Measurements from ENCODE around the gene CACNA1G.

The CACNA1G gene

DNA sequence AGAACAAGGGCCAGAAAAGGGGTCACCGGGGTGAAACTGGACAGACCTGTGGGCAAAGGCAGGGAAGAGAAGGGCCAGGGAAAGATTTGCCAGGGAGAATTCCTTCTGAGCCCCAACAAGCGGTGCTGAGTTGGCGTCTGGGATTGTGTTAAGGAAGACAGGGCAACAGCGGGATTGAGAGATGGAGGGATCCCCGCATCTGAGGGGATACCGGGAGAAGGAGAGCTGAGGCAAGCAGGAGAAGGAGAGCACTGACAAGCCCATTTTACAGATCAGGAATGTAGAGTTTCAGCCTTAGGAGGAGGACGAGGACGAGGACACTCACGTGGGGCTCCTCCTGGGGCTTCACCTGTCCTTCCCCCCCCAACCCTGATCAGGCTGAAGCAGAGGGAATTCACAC, 73.2 kb downstream of the CACNA1G start:
- no peak for TF ChIP-seq JUND (IDR thresholded peaks at IDR 0.05; ENCODE audit: low read depth)
- in situ Hi-C loops (cut with HindIII; ENCODE audit: low pct_unique_long_range_greater_than_20kb, low sequenced_read_pairs): no loop called here
- DNase-seq (ENCODE audit: low read depth in 1 of 2, low spot score in 1 of 2): no peak

- TF ChIP-seq JUND (IDR thresholded peaks at IDR 0.05; ENCODE audit: low read depth): no peak
- peak; percentile 55 to 74 for DNase-seq (ENCODE audit: low read depth in 1 of 2, low spot score in 1 of 2)
- in situ Hi-C loops (cut with HindIII; ENCODE audit: low pct_unique_long_range_greater_than_20kb, low sequenced_read_pairs): no loop called here
These were observed 73.9 kb downstream of the CACNA1G start, which contains the start of gene ABCC3 for GRCh38 chr17:50634224-50634914. TSS of gene ABCC3 (plus strand) at chr17:50634881. CDS start at chr17:50634937, 56 bp downstream.

DNA sequence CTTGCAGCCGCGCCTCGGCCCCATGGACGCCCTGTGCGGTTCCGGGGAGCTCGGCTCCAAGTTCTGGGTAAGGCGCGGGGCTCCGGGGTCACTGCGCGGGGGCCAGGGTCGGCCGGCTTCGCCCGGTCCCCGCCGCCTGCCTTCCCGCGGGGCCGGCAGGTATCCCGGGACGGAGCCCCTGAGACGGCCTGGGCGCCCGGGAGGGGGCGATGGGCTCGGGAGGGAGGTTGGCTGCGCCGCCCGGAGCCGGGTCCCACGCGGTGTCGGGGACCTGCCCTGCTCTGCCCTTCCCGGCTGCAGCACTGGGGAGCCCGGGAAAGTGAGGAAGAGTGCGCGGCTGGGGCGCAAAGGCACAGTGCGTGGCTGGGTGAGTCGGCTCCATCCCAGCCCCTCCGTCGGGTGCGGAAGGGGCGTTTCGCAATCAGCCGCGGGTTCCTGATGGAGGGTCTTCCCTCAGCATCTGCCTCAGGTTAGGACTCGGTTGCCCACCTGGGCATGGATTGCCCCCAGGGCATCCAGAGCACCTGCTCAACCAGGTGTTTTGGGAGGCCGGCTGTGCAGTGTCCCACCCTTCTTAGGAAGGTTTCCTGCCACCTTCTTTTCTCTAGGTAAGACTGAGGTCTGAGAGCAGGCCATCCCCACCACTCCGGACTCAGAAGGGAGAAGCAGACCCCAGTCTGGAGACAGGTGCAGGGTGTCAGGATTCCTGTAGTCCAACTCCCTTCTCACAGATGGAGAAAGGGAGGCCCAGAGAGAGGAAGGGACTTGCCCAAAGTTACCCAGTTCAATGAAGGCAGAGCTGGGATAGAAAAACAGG, 74.6 kb downstream of the CACNA1G start:
- DNase-seq (ENCODE audit: low read depth in 1 of 2, low spot score in 1 of 2): no peak
- in situ Hi-C loops (cut with HindIII; ENCODE audit: low pct_unique_long_range_greater_than_20kb, low sequenced_read_pairs): no loop called here
- TF ChIP-seq JUND (IDR thresholded peaks at IDR 0.05; ENCODE audit: low read depth): no peak

DNA sequence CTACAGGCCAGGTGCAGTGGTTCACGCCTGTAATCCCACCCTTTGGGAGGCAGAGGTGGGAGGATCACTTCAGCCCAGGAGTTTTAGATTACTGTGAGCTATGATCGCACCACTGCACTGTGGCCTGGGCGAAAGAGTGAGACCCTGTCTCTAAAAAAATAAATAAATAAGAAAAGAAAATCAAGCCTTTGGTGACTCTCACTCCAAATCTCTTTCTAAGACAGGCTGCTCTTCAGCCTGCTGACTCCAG, 75.1 kb downstream of the CACNA1G start:
- TF ChIP-seq JUND (IDR thresholded peaks at IDR 0.05; ENCODE audit: low read depth): no peak
- DNase-seq (ENCODE audit: low read depth in 1 of 2, low spot score in 1 of 2): no peak
- in situ Hi-C loops (cut with HindIII; ENCODE audit: low pct_unique_long_range_greater_than_20kb, low sequenced_read_pairs): no loop called here

- DNase-seq (ENCODE audit: low read depth in 1 of 2, low spot score in 1 of 2): no peak
- TF ChIP-seq JUND (IDR thresholded peaks at IDR 0.05; ENCODE audit: low read depth): no peak
- in situ Hi-C loops (cut with HindIII; ENCODE audit: low pct_unique_long_range_greater_than_20kb, low sequenced_read_pairs): no loop called here
These were observed 75.7 kb downstream of the CACNA1G start for GRCh38 chr17:50635982-50636803.

DNA sequence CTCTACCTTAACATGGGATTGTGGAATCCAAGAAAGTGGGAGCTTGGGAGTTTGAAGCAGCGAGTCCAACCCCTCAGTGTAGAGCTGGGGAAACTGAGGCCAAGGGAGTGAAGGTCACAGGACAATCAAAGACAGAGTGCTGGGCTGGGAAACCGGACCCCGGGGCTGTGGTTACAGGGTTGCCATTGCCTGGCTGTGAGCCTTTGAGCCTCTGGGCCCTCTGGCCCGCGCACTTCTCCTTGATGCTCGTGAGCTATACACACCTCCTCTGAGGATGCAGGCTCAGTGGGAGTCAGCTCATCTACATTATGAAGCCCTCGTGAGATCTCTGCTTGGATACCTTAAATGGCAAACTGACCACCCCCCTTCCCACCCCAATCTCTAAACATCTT, 76.3 kb downstream of the CACNA1G start:
- TF ChIP-seq JUND (IDR thresholded peaks at IDR 0.05; ENCODE audit: low read depth): no peak
- in situ Hi-C loops (cut with HindIII; ENCODE audit: low pct_unique_long_range_greater_than_20kb, low sequenced_read_pairs): no loop called here
- no peak for DNase-seq (ENCODE audit: low read depth in 1 of 2, low spot score in 1 of 2)

DNA sequence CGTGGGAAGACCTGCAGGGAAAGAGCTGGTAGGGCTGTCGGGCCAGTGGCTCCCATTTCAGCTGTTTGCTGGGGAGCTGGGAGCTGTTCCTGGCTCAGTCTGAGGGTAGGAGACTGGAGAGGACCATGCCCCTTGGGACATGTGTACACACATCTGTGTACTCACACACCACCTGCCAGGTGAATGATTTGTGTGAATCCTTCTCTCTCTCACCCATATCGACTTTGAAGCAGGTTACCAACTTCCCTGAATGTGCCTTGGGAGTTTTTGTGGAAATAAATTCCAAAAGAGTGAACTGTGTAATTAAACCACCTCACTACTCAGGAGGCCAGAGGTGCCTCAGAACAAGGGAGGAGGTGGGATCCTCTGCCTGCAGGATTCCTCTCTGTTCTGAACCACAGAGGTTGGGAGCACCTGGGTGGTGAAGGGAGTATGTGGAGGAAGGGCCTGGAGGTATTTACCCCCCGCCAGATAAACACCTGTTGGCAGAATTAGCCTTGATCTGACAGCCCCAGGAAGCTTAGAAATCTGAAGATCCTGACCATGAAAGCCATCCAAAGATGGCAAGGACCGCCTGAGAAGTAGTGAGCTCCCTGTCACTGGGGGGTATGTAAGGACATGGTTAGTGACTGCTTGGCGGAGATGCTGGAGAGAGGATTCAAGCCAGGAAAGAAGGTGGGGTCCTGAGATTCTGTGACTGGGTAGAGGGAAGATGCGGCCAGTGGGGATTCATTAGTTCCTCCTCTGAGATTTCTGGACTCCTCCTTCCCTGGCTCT, 77.5 kb downstream of the CACNA1G start:
- TF ChIP-seq JUND (IDR thresholded peaks at IDR 0.05; ENCODE audit: low read depth): no peak
- DNase-seq (ENCODE audit: low read depth in 1 of 2, low spot score in 1 of 2): no peak
- in situ Hi-C loops (cut with HindIII; ENCODE audit: low pct_unique_long_range_greater_than_20kb, low sequenced_read_pairs): no loop called here

DNA sequence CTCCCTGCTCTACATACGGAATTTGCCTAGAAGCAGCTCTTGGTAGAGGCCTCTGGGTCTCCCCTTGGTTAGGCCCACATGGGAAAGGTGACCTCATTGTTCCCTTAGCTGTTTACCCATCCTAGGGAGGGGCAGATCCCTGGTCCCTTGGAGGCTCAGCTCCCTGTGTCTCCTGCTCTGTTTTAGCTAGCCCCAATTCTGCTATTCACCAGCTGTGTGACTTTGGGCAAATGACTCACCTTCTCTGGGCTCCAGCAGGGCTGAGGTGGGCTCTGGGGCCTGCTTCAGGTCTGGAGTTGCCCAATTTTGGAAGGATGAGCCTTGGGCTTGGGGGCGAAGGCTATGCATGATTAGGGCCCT, 78.1 kb downstream of the CACNA1G start:
- no peak for TF ChIP-seq JUND (IDR thresholded peaks at IDR 0.05; ENCODE audit: low read depth)
- in situ Hi-C loops (cut with HindIII; ENCODE audit: low pct_unique_long_range_greater_than_20kb, low sequenced_read_pairs): no loop called here

GRCh38 chr17:50638966-50639713, 78.6 kb downstream of the CACNA1G start:
- peak; percentile 79 to 92 for DNase-seq (ENCODE audit: low read depth in 1 of 2, low spot score in 1 of 2)
- no peak; the same call in none of the 2 replicates for TF ChIP-seq JUND (IDR thresholded peaks at IDR 0.05; ENCODE audit: low read depth)
- in situ Hi-C loops (cut with HindIII; ENCODE audit: low pct_unique_long_range_greater_than_20kb, low sequenced_read_pairs): no loop called here

More for the DNA sequence above, 78.1 kb downstream of the CACNA1G start:
- DNase-seq (ENCODE audit: low read depth in 1 of 2, low spot score in 1 of 2): no peak

DNA sequence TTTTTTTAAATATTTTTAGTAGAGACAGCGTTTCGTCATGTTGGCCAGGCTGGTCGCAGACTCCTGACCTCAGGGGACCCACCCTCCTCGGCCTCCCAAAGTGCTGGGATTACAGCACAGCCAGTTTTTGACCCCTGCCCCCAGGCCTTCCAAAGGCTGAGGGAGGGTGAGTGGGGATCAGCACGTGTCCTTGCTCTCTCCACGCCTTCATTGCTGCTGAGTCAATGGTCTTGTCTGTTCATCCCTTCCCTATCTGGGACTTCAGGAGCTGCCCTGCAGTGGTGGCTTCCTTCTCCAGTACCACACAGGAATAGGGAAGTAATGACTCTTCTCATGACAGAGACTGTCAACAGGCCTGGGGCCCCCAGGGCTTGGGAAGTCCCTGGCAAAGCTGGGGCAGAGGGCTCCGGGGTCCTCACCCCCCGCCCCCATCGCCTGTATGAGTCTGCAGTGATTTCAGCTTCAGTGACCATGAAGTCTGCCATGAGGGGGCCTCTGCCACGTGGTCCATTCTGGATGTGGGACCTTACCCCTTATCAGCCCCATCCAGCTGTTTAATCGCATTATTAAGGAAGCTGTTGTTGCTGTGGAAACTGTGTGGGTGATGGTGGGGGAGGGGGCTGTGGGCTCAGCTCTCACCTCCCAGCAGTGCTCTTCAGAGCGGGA, 80.3 kb downstream of the CACNA1G start:
- no peak for DNase-seq (ENCODE audit: low read depth in 1 of 2, low spot score in 1 of 2)
- in situ Hi-C loops (cut with HindIII; ENCODE audit: low pct_unique_long_range_greater_than_20kb, low sequenced_read_pairs): no loop called here
- TF ChIP-seq JUND (IDR thresholded peaks at IDR 0.05; ENCODE audit: low read depth): no peak

DNA sequence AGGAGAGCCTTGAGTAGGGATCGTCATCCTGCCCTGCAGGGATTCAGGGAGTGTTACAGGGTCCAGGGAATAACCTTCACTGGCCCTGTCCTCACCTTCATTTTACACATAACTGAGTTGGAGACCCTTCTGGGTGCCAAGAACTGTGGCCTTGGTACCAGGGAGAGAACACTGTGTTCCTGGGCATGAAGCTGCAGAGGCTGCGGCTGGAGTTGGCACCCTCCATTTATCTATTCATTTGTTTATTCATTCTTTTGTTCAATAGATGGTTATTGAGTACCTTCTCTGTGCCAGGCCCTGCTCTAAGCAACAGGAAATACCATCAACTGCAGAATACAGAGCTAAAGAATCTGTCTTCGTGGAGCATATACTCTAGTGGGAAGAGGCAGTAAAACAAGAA, 80.8 kb downstream of the CACNA1G start:
- no peak for DNase-seq (ENCODE audit: low read depth in 1 of 2, low spot score in 1 of 2)
- in situ Hi-C loops (cut with HindIII; ENCODE audit: low pct_unique_long_range_greater_than_20kb, low sequenced_read_pairs): no loop called here
- no peak for TF ChIP-seq JUND (IDR thresholded peaks at IDR 0.05; ENCODE audit: low read depth)
